HepG2 (cell line): ENCODE results near the gene APOL4. TPM values are rescaled to one million over a fixed set of nuclear protein-coding genes. Genes with fewer than 3 reads are reported as not detected.
"Not testable (repeated sequence)": the region's sequence is repeated elsewhere in the genome, so short reads cannot be mapped to it uniquely, and the experiment has no call there.

Experiments
- ARID5B ChIP-seq: IDR thresholded peaks from 2 replicates; pipeline ENCODE4 v1.4.0; 2020; ENCODE audit warnings: mild to moderate bottlenecking, missing genetic modification reagents
- ELF3 ChIP-seq: IDR thresholded peaks from 2 replicates; pipeline ENCODE4 v1.6.1; 2016; ENCODE audit warnings: missing genetic modification reagents, missing compliant biosample characterization
- FOXP1 ChIP-seq, 2 experiments: fragments of 450-650 bp in 1 of 2; IDR thresholded peaks; 2 replicates each; pipeline ENCODE4 v1.6.1; 2017 to 2018; ENCODE audit warnings: antibody characterized with exemption in 1 of 2
- HMG20A ChIP-seq: IDR thresholded peaks from 2 replicates; pipeline ENCODE4 v1.6.1; 2016; ENCODE audit warnings: borderline replicate concordance
- MLX ChIP-seq: IDR thresholded peaks from 2 replicates; pipeline ENCODE4 v1.6.1; 2016
- POLR2A ChIP-seq, 2 experiments: IDR thresholded peaks; 2 replicates each; pipeline ENCODE4 v1.6.1; 2011; ENCODE audit warnings: low read depth in 2 of 2, low read length in 2 of 2, mild to moderate bottlenecking in 1 of 2, moderate library complexity in 1 of 2; ENCODE audit not compliant: insufficient read depth in 1 of 2
- ZBTB20 ChIP-seq: sonication (generic); formaldehyde crosslinking; IDR thresholded peaks from 2 replicates; pipeline ENCODE4 v1.8.1; 2023; ENCODE audit warnings: missing genetic modification reagents, low read depth, mild to moderate bottlenecking, borderline replicate concordance
- ZBTB40 ChIP-seq, 2 experiments: fragments of 450-650 bp in 1 of 2; sonication (generic) in 1 of 2; formaldehyde crosslinking in 1 of 2; IDR thresholded peaks; 2 replicates each; pipeline versions ENCODE4 v1.6.1 to v1.8.0; 2016 to 2022; ENCODE audit warnings: antibody characterized with exemption in 1 of 2, mild to moderate bottlenecking in 1 of 2, missing genetic modification reagents in 1 of 2
- ZFY ChIP-seq: sonication (generic); formaldehyde crosslinking; IDR thresholded peaks from 2 replicates; pipeline ENCODE4 v1.4.0; 2020; ENCODE audit warnings: missing genetic modification reagents
- ZNF687 ChIP-seq: sonication (generic); formaldehyde crosslinking; IDR thresholded peaks from 2 replicates; pipeline ENCODE4 v1.5.1; 2020; ENCODE audit warnings: mild to moderate bottlenecking, missing genetic modification reagents, moderate library complexity
- polyA plus RNA-seq, 8 experiments: library from polyadenylated mRNA; depleted of rRNA in 3 of 8; stranded (reverse) in 7 of 8; unstranded in 1 of 8; fragments of >200 nt; fragmentation: Illumina TruSeq in 4 of 8; extraction: Trizol in 4 of 8; gene quantifications; 2 replicates each; pipeline versions ENCODE4 v1.2.1 to v1.2.3, GENCODE V29; 2011 to 2016; ENCODE audit warnings: low read depth in 4 of 8, missing spikeins in 1 of 8, mixed read lengths in 1 of 8; ENCODE audit not compliant: insufficient read depth in 1 of 8
- total RNA-seq, 5 experiments: library from RNA; depleted of rRNA; stranded (reverse); fragments of >200 nt; fragmentation: Illumina TruSeq; extraction: Trizol; gene quantifications; 2 replicates each; pipeline ENCODE4 v1.2.3, GENCODE V29; 2016; ENCODE audit warnings: low read depth in 1 of 5

The APOL4 gene
- total and polyA plus RNA-seq, 2 of the 13 experiments (the other 11 are each of a cell fraction or from before 2014, with no cell fraction given): 0.77 to 2.8 TPM

GRCh38 chr22:36250292-36250960 lies 48.8 kb upstream of the APOL4 start (continued):
- TF ChIP-seq ARID5B (CRISPR knock-in tag) (peak; percentile 86), FOXP1 (CRISPR knock-in tag; IDR thresholded peaks at IDR 0.05) (peak; percentile 35; the same call in 1 of the 2 replicates), ZBTB20 (CRISPR knock-in tag) (peak; percentile 93; the same call in 1 of the 2 replicates), HMG20A (peak; percentile 22; the same call in 1 of the 2 replicates), ELF3 (CRISPR knock-in tag) (peak; percentile 93), POLR2A (IDR thresholded peaks at IDR 0.05; ENCODE audit: insufficient read depth in 1 of 2, low read depth in 2 of 2, low read length in 2 of 2) (peak in 1 of 2 experiments; percentile 45; a peak in 1 of 4 replicates), ZNF687 (CRISPR knock-in tag) (peak; percentile 78), ZBTB40 (CRISPR knock-in tag; IDR thresholded peaks at IDR 0.05) (peak; percentile 49; the same call in 1 of the 2 replicates), ZFY (peak; percentile 85), MLX (peak; percentile 89)
- TF ChIP-seq FOXP1, ZBTB40 (IDR thresholded peaks at IDR 0.05): not testable (repeated sequence)
